ENCODE results near the gene TRABD.

DNA sequence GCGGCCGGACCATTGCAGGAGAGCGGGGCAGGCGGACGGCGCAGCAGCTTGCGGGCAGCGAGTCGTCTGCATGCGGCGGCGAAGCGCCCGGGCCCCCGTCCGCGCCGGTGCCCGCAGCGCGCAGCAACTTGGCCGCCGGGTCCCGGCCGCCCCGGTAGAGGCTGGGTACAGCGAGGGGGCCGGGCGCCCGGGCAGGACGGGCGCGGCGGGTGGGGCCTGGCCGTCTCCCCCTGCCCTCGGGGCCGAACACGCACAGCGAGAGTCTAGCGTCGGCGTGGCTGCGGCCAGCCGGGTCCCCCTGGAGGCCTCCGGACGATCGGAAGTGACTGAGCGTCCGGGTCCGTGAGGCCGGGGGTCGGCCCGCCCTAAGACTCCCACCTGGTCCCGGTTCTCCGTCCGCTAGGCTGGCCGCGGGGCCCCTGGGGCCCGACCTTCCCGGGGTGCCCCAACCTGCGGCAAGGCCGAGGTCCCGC is 775 bp upstream of the TRABD start:
- TF ChIP-seq, protein P1, sequence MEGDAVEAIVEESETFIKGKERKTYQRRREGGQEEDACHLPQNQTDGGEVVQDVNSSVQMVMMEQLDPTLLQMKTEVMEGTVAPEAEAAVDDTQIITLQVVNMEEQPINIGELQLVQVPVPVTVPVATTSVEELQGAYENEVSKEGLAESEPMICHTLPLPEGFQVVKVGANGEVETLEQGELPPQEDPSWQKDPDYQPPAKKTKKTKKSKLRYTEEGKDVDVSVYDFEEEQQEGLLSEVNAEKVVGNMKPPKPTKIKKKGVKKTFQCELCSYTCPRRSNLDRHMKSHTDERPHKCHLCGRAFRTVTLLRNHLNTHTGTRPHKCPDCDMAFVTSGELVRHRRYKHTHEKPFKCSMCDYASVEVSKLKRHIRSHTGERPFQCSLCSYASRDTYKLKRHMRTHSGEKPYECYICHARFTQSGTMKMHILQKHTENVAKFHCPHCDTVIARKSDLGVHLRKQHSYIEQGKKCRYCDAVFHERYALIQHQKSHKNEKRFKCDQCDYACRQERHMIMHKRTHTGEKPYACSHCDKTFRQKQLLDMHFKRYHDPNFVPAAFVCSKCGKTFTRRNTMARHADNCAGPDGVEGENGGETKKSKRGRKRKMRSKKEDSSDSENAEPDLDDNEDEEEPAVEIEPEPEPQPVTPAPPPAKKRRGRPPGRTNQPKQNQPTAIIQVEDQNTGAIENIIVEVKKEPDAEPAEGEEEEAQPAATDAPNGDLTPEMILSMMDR (IDR thresholded peaks at IDR 0.05; ENCODE audit: borderline replicate concordance, extremely low read depth, low read length, poor library complexity, severe bottlenecking), result no peak
- TF ChIP-seq EZH2 (IDR thresholded peaks at IDR 0.05; ENCODE audit: borderline replicate concordance, low read depth, low read length, severe bottlenecking), result no peak
